GM10266 (cell line): ENCODE results near the gene DSCAML1.

Source experiments
- DNase-seq: peaks from one replicate; pipeline ENCODE4 v3.0.0; 2012; ENCODE audit errors: extremely low spot score
- TF ChIP-seq, protein P1 (sequence below): IDR thresholded peaks from 2 replicates; pipeline ENCODE4 v1.5.1; 2012; ENCODE audit warnings: mild to moderate bottlenecking, low read depth; ENCODE audit not compliant: control insufficient read depth, insufficient read depth; ENCODE audit errors: missing control alignments

Gene DSCAML1

DNA sequence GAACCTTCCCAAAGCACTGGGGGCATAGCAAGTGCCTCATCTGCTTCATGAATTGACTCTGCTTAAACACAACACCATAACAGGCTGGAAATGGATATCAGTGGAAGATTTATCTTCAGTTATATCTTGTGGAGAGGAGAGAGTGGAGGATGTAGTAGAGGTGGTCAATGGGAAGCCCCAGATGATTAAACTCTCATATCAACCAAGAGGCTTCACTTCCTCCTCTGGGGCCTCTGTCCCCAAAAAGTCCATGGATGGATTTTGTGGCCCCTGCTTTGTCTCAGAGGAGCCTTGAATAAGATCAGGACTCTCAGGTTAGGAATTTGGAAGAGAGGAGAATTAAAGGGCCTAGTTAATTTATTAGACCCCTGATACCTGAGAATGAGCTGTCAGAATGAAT is 363.3 kb downstream of the DSCAML1 start:
- TF ChIP-seq, protein P1, sequence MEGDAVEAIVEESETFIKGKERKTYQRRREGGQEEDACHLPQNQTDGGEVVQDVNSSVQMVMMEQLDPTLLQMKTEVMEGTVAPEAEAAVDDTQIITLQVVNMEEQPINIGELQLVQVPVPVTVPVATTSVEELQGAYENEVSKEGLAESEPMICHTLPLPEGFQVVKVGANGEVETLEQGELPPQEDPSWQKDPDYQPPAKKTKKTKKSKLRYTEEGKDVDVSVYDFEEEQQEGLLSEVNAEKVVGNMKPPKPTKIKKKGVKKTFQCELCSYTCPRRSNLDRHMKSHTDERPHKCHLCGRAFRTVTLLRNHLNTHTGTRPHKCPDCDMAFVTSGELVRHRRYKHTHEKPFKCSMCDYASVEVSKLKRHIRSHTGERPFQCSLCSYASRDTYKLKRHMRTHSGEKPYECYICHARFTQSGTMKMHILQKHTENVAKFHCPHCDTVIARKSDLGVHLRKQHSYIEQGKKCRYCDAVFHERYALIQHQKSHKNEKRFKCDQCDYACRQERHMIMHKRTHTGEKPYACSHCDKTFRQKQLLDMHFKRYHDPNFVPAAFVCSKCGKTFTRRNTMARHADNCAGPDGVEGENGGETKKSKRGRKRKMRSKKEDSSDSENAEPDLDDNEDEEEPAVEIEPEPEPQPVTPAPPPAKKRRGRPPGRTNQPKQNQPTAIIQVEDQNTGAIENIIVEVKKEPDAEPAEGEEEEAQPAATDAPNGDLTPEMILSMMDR, result no peak
- no peak for DNase-seq

DNA sequence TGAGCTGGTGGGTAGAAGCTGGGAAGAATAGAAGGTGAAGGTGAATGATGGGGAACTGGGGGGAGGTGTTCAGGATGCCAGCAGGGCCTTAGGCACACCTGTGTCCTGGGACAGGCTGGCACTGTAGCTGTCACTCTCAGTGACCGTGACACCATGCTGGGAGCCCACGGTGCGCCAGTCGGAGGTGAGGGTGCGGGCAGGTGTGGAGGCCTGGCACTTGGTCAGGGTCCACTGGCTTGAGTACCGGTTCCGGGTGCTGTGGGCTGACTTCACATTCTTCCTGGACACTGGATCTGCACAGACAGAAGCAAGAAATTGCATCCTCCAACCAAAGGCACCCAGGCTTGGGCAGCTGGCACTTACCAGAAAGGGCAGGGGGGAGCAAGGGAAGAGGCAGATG is 365.6 kb downstream of the DSCAML1 start:
- TF ChIP-seq, protein P1, result no peak
- no peak for DNase-seq

DNA sequence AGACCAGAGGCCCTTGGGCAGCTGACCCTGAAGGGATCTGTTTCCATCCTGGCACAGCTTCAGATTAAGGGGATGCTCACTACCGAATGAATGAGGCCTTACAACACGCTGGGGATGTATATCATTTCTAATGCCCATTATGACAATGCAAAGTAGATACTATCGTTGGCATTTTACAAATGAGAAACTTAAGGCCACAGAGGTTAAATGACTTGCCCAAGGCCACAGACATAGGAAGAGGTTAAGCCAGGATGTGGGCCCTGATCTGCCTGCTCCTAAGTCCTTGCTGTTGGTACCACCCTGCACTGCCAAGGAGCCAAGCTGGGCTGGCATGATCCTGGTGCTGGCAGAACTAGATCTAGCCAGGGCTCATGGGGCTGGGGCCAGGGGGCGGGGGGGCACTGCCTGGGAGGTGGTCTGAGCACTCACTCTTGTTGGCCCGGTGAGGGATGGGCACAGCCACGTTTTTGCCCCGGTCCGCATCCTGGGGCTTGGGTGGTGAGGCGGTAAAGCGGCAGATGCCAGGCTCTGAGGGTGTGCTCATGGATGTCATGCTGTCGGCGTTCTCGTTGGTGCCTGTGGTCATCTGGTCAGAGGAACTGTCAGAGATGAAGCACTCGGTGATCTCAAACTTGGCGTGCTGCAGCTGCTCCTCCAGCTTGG is 366.6 kb downstream of the DSCAML1 start:
- TF ChIP-seq, protein P1, result no peak
- DNase-seq, result no peak

DNA sequence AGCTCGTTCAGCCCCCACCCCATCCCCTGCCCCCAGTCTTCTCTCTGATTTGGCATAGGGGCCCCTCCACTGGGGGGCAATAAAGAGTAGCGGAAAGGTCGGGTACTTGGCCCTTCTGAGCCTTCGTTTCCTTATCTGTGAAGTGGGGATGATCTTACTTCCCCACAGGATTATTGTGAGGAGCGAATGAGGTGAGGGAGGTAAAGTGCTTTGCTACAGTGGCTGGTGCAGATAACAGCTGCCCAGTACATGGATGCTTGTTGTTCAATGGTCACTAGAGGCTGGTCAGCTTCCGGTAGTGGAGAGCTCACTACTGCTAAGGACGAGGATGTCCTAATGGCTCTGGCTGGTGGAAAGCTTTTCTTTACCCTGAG is 368.2 kb downstream of the DSCAML1 start:
- DNase-seq, result no peak
- TF ChIP-seq, protein P1, result no peak

DNA sequence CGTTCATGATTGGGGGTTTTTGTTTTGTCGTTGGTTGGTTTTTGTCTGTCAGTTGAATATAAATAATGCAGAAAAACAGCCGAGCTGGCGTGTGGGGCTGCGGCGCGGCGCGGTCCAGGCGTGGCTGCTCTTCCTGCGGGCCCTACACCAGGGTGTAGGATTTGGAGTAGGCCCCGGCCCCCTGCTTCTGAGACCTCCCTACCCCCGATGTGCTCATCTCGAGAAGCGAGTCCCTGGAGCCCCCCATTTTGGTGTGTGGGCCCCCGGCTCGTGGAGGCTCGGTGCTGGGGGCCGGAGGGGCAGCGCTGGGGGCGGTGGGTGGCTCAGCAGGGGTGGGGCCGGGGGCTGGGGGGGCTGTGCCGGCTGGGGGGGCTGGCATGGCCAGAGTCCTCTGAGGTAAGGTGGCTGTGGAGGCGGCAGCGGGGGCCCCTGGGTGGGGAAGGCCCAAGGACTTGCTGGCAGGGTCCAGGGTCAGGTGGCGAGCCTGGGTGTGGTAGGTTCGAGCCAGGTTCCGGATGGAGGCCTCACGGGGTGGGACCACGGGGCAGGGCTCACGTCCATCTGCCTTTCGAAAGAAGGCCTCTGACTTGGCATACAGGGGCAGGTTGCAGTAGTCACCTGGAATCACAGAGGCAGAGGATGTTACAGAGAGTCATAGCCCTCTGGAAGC is 368.7 kb downstream of the DSCAML1 start:
- TF ChIP-seq, protein P1, result no peak
- no peak for DNase-seq

DNA sequence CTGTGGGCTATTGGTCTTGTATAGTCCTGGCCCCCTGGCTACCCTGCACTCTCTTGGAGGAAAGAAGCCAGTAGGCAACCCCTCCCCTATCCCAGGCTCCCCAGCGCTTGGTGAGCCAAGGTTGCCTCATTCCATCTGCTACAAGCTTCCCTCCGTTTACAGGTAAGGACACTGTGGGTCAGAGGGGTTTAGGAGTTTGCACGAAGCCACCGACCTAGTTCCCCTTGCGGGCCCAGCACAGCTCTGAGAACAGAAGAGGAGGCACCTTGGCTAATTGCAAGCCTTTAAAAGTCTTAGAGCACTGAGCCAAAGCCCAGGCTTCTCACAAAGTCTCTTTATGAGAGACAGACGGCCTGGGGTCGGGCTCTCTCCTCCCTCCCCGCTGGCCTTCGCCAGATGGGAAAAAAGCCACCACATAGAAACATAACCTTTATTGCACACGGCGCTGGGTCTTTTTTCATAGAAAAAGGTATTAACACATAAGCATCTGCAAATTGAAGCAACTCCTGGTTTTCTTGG is 369.6 kb downstream of the DSCAML1 start:
- DNase-seq, result no peak
- TF ChIP-seq, protein P1, result no peak

DNA sequence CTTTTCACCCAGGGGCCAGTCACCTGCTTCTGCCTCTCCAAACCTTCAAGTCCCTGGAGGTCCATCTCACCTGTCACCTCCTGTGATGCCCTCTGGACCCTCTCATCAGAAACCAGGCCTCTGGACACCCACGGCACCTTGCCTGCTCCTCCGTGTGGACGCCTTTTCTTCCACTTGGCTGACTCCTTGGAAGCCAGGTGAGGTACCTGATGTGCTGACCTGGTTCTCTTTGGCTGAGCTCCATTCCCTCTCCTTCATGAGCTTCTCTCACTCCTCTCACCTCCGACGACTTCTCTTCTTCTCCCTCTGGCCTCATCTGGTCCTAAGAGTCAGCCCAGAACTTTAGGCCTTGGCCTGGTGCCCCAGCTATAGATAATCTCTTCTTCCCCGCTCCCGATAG is 370.1 kb downstream of the DSCAML1 start:
- TF ChIP-seq, protein P1, result no peak
- DNase-seq, result no peak
